Femur (tissue), 1 donor: Measurements from ENCODE around the gene SCAF8.
"Not testable (repeated sequence)": the region's sequence is repeated elsewhere in the genome, so short reads cannot be mapped to it uniquely, and the experiment has no call there.

ENCODE experiments used
- DNase-seq: peaks from one replicate; pipeline ENCODE4 v3.0.0-alpha.2; 2017

Gene SCAF8

GRCh38 chr6:154733183-154733625, at the start of gene SCAF8:
Gene SCAF8 (plus strand): TSS chr6:154733416. CDS start chr6:154733901, 485 bp downstream.
- peak; percentile 91 for DNase-seq

- DNase-seq = no peak
These were observed 49.3 kb upstream of the SCAF8 start for GRCh38 chr6:154683756-154684523.

GRCh38 chr6:154686162-154686561, 47.1 kb upstream of the SCAF8 start:
- DNase-seq = no peak

- DNase-seq = no peak
These were observed 43.5 kb upstream of the SCAF8 start for GRCh38 chr6:154689493-154690255.

- DNase-seq = no peak
These were observed 42.4 kb upstream of the SCAF8 start for GRCh38 chr6:154690857-154691256.

- no peak for DNase-seq
These were observed 36.6 kb upstream of the SCAF8 start for GRCh38 chr6:154696661-154697060.

GRCh38 chr6:154703124-154703523, 30.1 kb upstream of the SCAF8 start:
- DNase-seq = no peak

- no peak for DNase-seq
These were observed 27.6 kb upstream of the SCAF8 start for GRCh38 chr6:154705471-154706113.

- DNase-seq = no peak
These were observed 26.8 kb upstream of the SCAF8 start for GRCh38 chr6:154706389-154706788.

- no peak for DNase-seq
These were observed 23.6 kb upstream of the SCAF8 start for GRCh38 chr6:154709621-154710020.

GRCh38 chr6:154710689-154711088, 22.5 kb upstream of the SCAF8 start:
- no peak for DNase-seq

GRCh38 chr6:154715446-154715845, 17.8 kb upstream of the SCAF8 start:
- DNase-seq = no peak

- DNase-seq = not testable (repeated sequence)
These were observed 16.9 kb upstream of the SCAF8 start for GRCh38 chr6:154716350-154716749.

GRCh38 chr6:154719433-154719832, 13.8 kb upstream of the SCAF8 start:
- no peak for DNase-seq

GRCh38 chr6:154719854-154720253, 13.4 kb upstream of the SCAF8 start:
- DNase-seq = no peak

- no peak for DNase-seq
These were observed 11.8 kb upstream of the SCAF8 start for GRCh38 chr6:154721460-154721859.

GRCh38 chr6:154726887-154727286, 6.3 kb upstream of the SCAF8 start:
- no peak for DNase-seq

GRCh38 chr6:154731296-154732218, 1.7 kb upstream of the SCAF8 start:
- DNase-seq = no peak

GRCh38 chr6:154732538-154733182, 556 bp upstream of the SCAF8 start:
- peak; percentile 58 for DNase-seq

- peak; percentile 96 for DNase-seq
These were observed 588 bp downstream of the SCAF8 start for GRCh38 chr6:154733626-154734382.

- no peak for DNase-seq
These were observed 3.5 kb downstream of the SCAF8 start for GRCh38 chr6:154736618-154737259.
